Panc1 (cell line): ENCODE results near the gene ZC3H12C. TPM values are rescaled to one million over a fixed set of nuclear protein-coding genes. Genes with fewer than 3 reads are reported as not detected.

Source experiments
- ATAC-seq: fragments of 200-7000 bp; cut with Tn5 transposase; 2 replicates; pipeline ENCODE4 v1.9.1; 2020; ENCODE audit warnings: mild to moderate bottlenecking, moderate library complexity
- BruUV-seq: library from RNA; stranded (reverse); fragments of 400-500 nt; replicated peaks from 2 replicates; lab custom pipeline; 2021; lab: Mats Ljungman, UMichigan
- CTCF ChIA-PET: fragments of 300-600 bp; sonication (Branson Sonifier 250); formaldehyde crosslinking; loops from one replicate; lab custom pipeline; 2022; ENCODE audit warnings: antibody characterized with exemption; lab: Charles Lee
- POLR2A ChIA-PET: fragments of 300-600 bp; sonication (Branson Sonifier 250); formaldehyde crosslinking; loops from one replicate; lab custom pipeline; 2022; ENCODE audit warnings: antibody characterized with exemption; lab: Charles Lee
- DNase-seq: peaks from one replicate; pipeline ENCODE4 v3.0.0-alpha.2; 2010; ENCODE audit warnings: low read depth, low spot score
- H3K27ac ChIP-seq: 2 replicates; pipeline ENCODE4 v1.5.1; 2011; ENCODE audit warnings: mild to moderate bottlenecking, low read length, inconsistent platforms
- H3K27me3 ChIP-seq: fragments of 200-500 bp; sonication (Bioruptor generic); 2 replicates; pipeline ENCODE4 v1.6.0; 2014; ENCODE audit warnings: low read length, inconsistent platforms; ENCODE audit not compliant: control insufficient read depth, insufficient read depth
- H3K36me3 ChIP-seq: fragments of 200-500 bp; sonication (Bioruptor generic); 2 replicates; pipeline ENCODE4 v1.5.1; 2014; ENCODE audit warnings: inconsistent platforms, mild to moderate bottlenecking, low read length, moderate library complexity; ENCODE audit not compliant: control insufficient read depth, insufficient read depth
- H3K4me1 ChIP-seq: 2 replicates; pipeline ENCODE4 v1.5.1; 2011; ENCODE audit warnings: inconsistent platforms, mild to moderate bottlenecking, low read length, moderate library complexity; ENCODE audit not compliant: control insufficient read depth, insufficient read depth
- H3K4me3 ChIP-seq, 2 experiments: 2 replicates each; pipeline ENCODE4 v1.5.1; 2011 to 2012; ENCODE audit warnings: low read depth in 2 of 2, low read length in 2 of 2, mild to moderate bottlenecking in 2 of 2, inconsistent platforms in 1 of 2, moderate library complexity in 1 of 2
- H3K9me3 ChIP-seq: fragments of 200-500 bp; sonication (Bioruptor generic); 2 replicates; pipeline ENCODE4 v1.5.1; 2014; ENCODE audit warnings: low read depth, mild to moderate bottlenecking, inconsistent platforms, low read length, moderate library complexity; ENCODE audit not compliant: control insufficient read depth, insufficient read depth
- POLR2AphosphoS5 ChIP-seq: IDR thresholded peaks from 2 replicates; pipeline ENCODE4 v1.6.1; 2012; ENCODE audit warnings: mild to moderate bottlenecking, low read depth, low read length, moderate library complexity
- SIN3A ChIP-seq: IDR thresholded peaks from 2 replicates; pipeline ENCODE4 v1.6.1; 2012; ENCODE audit warnings: low read depth, mild to moderate bottlenecking, low read length, moderate library complexity, borderline replicate concordance; ENCODE audit not compliant: insufficient read depth
- TCF7L2 ChIP-seq: IDR thresholded peaks from 2 replicates; pipeline ENCODE4 v1.6.1; 2011; ENCODE audit warnings: mild to moderate bottlenecking, low read depth, low read length, inconsistent platforms
- in situ Hi-C: cut with HindIII; loops from 2 replicates; pipeline ENCODE4 v1.10.0; 2016; ENCODE audit warnings: low sequenced_read_pairs, low pct_unique_long_range_greater_than_20kb
- intact Hi-C: fragments of 100-400 bp; cut with micrococcal nuclease; formaldehyde crosslinking; loops from one replicate; pipeline ENCODE4 v1.10.0; 2022; ENCODE audit not compliant: unreplicated experiment
- total RNA-seq: library from RNA; stranded (reverse); gene quantifications from one replicate; pipeline ENCODE4 v1.2.1, GENCODE V29; 2021; ENCODE audit not compliant: unreplicated experiment
- TF ChIP-seq, protein P1 (sequence below): fragments of 450-650 bp; IDR thresholded peaks from 2 replicates; pipeline ENCODE4 v1.5.1; 2017; ENCODE audit warnings: mild to moderate bottlenecking
- TF ChIP-seq, protein P2 (sequence below), 2 experiments: IDR thresholded peaks; 2 replicates each; pipeline ENCODE4 v1.6.1; 2011 to 2012; ENCODE audit warnings: low read depth in 2 of 2, control low read depth in 1 of 2, low read length in 1 of 2, mild to moderate bottlenecking in 1 of 2, moderate library complexity in 1 of 2; ENCODE audit not compliant: insufficient read depth in 1 of 2

The ZC3H12C gene
- total RNA-seq, 1 experiment from 2014 or later: 13.5 TPM

DNA sequence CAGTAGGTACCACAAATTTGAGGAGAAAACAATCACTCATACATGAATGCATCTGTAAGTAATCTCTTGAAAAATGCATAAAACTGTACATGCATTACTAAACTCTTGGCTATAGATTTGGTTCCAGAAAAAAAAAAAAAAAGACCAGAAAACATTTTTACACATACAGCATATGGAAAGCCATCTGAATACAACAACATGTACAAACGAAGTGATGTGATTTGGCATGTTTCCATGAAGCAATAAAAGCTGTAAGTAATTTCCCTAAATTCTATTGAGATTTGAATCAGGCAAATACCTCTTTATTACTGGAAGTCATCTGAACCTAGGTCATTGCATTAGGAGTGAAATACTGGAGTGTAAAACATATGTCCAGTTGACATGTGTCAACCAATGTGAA lies 31.9 kb upstream of the ZC3H12C start:
- CTCF ChIA-PET: no interaction called here

DNA sequence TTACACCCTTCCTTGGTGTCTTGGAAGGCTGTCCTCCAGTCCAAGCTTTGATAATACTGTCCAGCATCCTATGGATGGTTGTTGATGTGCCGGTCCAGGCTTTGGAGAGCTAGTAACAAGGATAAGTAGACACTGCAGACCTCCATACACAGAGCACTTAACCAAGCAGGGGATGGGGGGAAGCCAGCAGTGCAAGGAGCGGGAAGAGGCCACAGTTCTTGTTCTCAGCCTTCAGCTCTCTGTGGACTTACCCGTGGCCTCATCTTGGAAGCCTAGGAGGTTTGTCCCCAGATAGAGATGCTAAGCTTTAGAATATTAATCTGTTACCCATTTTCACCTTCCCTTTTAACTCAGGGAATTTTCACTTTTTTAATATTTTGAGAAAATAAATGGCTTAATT lies 30.9 kb upstream of the ZC3H12C start:
- no peak for DNase-seq
- no peaks in the 10 kb centered on the region for H3K4me1 ChIP-seq
- CTCF ChIA-PET: no interaction called here
- H3K36me3 ChIP-seq: no peaks in the 10 kb centered on the region
- no peak overlapping the region for H3K4me3 ChIP-seq
- ATAC-seq: no peak
- no peaks in the 10 kb centered on the region for H3K27me3 ChIP-seq
- intact Hi-C loops (no loop called here), in situ Hi-C loops (no loop called here)
- no peak overlapping the region for H3K27ac ChIP-seq
- H3K9me3 ChIP-seq: no peaks in the 10 kb centered on the region
- BruUV-seq: no TSS peak
- TF ChIP-seq, protein P1, sequence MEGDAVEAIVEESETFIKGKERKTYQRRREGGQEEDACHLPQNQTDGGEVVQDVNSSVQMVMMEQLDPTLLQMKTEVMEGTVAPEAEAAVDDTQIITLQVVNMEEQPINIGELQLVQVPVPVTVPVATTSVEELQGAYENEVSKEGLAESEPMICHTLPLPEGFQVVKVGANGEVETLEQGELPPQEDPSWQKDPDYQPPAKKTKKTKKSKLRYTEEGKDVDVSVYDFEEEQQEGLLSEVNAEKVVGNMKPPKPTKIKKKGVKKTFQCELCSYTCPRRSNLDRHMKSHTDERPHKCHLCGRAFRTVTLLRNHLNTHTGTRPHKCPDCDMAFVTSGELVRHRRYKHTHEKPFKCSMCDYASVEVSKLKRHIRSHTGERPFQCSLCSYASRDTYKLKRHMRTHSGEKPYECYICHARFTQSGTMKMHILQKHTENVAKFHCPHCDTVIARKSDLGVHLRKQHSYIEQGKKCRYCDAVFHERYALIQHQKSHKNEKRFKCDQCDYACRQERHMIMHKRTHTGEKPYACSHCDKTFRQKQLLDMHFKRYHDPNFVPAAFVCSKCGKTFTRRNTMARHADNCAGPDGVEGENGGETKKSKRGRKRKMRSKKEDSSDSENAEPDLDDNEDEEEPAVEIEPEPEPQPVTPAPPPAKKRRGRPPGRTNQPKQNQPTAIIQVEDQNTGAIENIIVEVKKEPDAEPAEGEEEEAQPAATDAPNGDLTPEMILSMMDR: no peak
- TF ChIP-seq SIN3A (no peak), TCF7L2 (no peak), POLR2AphosphoS5 (no peak)
- TF ChIP-seq, protein P2, sequence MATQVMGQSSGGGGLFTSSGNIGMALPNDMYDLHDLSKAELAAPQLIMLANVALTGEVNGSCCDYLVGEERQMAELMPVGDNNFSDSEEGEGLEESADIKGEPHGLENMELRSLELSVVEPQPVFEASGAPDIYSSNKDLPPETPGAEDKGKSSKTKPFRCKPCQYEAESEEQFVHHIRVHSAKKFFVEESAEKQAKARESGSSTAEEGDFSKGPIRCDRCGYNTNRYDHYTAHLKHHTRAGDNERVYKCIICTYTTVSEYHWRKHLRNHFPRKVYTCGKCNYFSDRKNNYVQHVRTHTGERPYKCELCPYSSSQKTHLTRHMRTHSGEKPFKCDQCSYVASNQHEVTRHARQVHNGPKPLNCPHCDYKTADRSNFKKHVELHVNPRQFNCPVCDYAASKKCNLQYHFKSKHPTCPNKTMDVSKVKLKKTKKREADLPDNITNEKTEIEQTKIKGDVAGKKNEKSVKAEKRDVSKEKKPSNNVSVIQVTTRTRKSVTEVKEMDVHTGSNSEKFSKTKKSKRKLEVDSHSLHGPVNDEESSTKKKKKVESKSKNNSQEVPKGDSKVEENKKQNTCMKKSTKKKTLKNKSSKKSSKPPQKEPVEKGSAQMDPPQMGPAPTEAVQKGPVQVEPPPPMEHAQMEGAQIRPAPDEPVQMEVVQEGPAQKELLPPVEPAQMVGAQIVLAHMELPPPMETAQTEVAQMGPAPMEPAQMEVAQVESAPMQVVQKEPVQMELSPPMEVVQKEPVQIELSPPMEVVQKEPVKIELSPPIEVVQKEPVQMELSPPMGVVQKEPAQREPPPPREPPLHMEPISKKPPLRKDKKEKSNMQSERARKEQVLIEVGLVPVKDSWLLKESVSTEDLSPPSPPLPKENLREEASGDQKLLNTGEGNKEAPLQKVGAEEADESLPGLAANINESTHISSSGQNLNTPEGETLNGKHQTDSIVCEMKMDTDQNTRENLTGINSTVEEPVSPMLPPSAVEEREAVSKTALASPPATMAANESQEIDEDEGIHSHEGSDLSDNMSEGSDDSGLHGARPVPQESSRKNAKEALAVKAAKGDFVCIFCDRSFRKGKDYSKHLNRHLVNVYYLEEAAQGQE (IDR thresholded peaks at IDR 0.05; ENCODE audit: insufficient read depth in 1 of 2, low read depth in 2 of 2, low read length in 1 of 2): no peak
- POLR2A ChIA-PET: no interaction called here

More for the DNA sequence above, 31.9 kb upstream of the ZC3H12C start:
- no TSS peak for BruUV-seq
- POLR2A ChIA-PET: no interaction called here
- intact Hi-C loops: no loop called here
- no peak overlapping the region for H3K4me3 ChIP-seq
- in situ Hi-C loops: no loop called here
- no peaks in the 10 kb centered on the region for H3K9me3 ChIP-seq
- TF ChIP-seq POLR2AphosphoS5 (no peak), SIN3A (no peak), TCF7L2 (no peak)
- TF ChIP-seq, protein P1: no peak
- TF ChIP-seq, protein P2 (IDR thresholded peaks at IDR 0.05; ENCODE audit: insufficient read depth in 1 of 2, low read depth in 2 of 2, low read length in 1 of 2): no peak
- DNase-seq (no peak), ATAC-seq (no peak)
- no peaks in the 10 kb centered on the region for H3K4me1 ChIP-seq
- H3K36me3 ChIP-seq: no peaks in the 10 kb centered on the region
- H3K27ac ChIP-seq: no peak overlapping the region
- H3K27me3 ChIP-seq: no peaks in the 10 kb centered on the region
